GM21619 (cell line): Measurements from ENCODE around the gene FLRT2.

ENCODE experiments used
- ATAC-seq: cut with Tn5 transposase; IDR thresholded peaks from one replicate; pipeline ENCODE4 v1.9.1; 2021; ENCODE audit not compliant: unreplicated experiment

FLRT2 gene

DNA sequence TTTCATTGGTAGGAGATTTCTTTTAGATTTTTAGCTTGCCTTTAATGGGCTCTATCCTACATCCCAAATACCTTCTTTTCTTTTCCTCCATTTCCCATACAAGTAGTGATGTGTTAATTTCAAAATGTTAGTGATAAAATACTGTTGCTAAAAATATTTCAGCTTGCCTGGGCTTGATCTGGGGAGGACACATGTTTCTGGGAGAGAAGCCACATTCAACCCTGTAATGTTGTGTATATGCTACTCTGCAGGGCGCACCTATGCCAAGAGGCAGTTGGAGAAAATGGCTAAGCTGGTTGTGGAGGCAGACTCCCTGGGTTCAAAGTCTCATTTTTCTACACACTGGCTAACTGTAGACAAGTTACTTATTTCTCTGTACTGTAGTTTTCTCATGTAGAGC is 26.3 kb downstream of the FLRT2 start:
- no peak for ATAC-seq

DNA sequence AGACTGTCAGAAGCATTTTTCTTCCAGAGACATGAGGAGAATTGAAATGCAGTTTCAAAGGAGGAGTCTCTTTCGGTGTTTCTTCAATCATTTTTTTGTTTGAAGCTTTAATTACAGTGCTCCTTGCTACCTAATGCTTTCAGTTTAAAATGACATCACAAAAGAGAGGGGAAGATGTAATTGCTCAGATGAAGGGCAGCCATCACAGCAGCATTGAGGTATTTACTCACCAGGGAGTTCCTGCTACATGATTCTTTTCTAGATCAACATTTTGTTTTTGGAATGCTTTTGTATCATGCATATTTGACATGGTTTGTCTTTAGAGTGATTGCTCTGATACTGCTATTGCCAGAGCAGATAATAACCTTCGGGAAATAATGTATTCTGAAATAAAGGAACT is 28.6 kb downstream of the FLRT2 start:
- ATAC-seq = no peak

DNA sequence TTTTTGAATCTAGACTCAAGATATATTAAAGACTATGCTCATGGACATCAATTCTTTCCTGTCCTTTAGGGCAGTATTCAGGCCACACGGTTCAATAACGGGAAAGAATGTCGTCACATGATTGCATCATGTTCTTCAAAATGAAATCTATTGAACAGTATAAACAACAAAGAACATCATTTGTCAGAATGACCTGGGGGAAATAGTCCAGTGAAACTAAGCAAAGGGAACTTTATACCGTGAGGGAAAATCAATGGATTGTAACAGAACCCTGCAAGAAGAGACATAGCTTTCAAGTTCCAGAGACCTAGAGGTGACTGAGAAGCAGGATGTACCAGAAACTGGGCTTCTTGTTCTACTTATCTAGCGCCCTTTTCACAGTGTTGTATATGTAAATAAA is 32.7 kb downstream of the FLRT2 start:
- ATAC-seq = no peak

DNA sequence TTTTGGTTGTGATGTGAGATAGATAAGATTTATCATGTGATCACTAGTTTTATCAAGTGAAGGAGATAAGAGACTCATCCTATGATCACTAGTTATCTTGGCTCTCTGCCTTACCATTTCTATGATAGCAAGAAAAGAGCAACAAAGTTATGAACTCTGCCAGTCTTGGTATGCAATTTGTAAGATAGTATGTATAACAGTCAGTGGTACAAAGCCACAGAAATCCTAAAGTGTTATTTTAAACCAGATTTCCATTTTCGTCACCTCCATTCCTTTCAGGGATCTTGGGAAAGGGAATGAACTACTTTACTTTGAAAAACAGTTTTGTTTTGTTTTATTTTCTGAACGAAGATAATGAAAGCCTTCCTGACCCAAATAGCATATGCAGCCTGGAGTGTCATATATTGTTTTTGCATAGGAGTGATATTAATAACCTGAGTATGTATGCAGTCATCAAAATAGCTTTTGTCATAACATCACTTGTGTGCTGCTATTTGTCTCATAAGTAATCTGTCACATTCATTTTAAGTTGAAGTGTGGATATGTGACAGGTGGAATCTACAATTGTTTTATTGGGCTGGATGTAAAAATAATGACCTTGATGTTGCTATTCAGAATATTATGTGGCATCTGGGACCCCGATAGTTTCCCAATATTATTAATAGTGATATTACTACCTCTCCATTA is 35.0 kb downstream of the FLRT2 start:
- no peak for ATAC-seq

DNA sequence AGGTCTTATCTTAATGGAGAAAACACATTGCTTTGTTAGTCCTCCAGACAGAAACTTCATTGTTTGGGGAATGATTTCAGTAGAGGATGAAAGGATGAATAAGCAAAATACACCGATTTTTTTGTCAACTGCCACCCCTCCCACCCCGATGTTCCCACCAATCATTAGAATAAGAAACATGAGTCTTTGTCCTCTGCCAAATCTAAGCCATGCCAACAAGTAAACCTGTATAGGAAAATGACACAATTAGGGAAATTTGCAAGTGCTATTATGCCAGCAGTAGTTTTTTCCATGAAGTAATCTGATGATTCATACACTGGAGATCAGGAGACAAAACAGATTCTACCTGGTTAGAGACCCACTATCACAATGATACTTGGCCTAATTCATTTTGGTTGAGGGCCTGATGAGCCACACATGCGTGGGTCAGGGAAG is 35.9 kb downstream of the FLRT2 start:
- ATAC-seq = no peak

DNA sequence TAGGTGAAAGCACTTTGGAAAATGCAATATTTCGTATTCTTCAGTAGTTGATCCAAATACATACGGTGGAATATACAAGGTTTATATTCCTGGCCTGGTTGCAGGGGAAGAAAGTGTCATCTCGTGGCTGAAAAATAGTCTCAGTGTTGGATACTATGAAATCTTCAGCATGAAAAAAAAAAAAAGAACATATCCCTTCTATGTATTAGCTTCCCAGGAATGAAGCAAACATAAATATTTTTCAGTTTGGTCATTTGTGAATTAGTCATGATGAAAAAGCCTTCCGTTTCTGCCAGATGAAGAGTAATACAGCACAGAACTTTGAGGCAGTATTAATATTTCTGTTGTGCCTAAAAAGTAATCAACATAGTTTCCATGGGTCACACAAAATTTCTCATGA is 36.7 kb downstream of the FLRT2 start:
- no peak for ATAC-seq

DNA sequence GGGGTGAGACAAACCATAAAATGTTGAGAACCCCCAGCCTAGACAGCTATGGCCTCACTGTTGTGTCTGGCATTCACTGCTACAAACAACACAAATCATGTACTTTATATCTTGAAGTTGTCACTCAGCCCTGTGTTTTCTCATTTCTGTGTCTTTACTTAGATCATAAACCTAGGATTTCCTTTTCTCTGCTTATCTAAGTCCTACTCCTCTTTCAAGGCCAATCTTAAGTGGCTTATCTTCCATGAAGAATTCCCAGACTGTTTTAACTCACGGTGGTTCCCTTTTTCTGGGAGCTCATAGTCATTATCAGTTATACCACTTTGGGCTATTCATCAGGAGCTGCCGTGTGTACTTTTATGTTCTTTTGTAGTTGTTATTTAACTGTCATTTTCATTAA is 42.1 kb downstream of the FLRT2 start:
- ATAC-seq = no peak

DNA sequence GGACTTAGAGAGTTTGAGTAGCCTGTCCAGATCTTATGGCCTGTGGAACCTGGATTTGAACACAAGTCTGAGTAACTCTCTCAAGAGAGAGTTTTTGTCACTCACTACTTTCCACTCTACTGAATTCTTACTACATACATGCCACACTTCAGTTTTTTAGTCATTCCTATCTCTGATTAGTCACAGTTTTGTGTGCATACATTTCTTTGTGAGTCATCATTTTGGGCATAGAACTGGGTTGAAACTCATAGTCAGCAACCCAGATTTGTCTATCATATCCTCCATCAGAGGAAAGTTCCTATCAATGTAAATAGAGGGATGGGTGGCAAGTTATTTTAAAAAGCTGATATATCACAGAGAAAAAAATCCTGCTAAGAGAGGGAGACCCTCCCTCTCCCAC is 42.9 kb downstream of the FLRT2 start:
- ATAC-seq = no peak

DNA sequence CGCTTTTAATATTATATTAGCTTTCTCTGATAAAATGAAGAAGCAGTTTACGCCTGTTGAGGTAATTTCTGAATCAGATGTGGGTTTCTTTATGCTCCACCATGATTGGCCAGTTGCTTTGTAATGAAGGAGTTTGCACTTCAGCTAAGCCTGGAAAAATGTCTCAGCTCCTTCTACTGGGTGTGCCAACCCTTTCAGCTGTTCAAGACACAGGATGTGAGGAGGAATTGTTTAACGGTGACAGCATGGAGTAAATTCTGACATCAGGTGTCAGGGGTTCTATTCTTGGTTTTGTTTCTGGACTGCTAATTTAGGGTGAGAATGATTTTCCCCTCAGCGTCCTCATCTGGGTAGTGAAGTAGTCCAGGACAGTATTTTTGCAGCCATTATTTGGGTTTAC is 43.5 kb downstream of the FLRT2 start:
- ATAC-seq = no peak

DNA sequence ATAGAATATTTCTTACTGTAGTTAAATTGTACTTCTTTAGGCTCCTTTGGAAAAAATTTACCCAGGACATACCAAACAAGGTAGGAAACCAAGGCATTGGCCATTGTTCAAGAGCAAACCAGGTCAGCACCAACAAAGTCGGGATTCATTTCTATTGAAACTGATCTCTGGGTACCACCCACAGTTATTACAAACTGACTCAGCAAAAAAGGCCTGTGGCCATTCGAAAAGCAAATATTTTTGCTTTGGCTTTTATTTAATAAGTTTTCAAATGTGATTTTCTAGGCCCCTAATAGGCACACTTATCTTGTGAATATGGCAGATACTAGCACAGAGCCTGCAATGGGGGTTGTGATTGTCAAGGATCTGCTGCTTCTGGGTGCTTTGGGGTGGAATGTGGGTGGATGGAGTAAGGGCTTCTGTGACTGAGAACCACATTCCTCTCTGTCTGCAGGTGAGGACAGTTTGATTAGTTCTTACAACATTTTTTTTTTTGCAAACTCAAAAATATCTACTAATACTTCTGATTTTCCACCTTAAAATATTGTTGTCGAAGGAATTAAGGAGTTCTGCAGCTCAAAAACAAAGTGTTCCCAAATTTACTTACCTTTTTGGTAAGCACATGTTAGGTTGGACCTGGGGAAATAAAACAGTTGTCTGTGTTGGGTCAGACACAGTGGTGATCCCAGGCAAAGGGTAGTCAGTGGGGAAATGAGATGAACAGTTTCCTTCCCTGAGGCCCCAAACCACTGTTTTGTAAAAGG is 45.1 kb downstream of the FLRT2 start:
- no peak for ATAC-seq

DNA sequence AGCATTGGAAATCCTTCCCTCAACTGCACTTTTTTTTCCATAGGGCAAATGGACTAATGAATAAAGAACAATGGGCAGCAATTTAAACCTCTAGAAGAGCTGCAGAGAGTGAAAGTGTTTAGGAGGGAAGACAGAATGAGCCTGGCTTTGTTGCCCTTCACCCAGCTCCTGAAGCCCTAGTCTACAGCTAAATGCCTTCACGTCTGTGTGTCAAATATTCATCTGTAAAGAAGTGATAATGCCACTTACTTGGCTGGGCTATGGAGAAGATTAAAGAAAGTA is 45.6 kb downstream of the FLRT2 start:
- ATAC-seq = no peak

DNA sequence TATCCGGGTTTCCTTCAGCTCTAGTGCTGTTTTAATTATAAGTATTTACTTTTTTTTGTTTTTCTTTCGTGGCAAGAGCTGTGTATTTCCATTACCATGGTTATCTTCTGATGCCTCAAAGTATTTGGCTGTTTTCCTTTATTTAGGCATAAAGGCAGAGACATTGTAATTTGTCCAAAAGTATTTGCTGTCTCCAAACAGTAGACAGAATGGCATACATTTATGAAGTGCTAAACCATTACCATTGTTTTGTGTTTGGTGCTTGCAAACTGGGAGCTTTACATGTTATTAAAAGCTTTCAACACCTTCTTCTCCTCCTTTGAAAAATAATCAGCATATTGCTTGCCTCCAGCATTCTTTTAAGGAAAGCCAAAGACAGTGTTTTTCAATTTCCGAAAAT is 46.3 kb downstream of the FLRT2 start:
- no peak for ATAC-seq

DNA sequence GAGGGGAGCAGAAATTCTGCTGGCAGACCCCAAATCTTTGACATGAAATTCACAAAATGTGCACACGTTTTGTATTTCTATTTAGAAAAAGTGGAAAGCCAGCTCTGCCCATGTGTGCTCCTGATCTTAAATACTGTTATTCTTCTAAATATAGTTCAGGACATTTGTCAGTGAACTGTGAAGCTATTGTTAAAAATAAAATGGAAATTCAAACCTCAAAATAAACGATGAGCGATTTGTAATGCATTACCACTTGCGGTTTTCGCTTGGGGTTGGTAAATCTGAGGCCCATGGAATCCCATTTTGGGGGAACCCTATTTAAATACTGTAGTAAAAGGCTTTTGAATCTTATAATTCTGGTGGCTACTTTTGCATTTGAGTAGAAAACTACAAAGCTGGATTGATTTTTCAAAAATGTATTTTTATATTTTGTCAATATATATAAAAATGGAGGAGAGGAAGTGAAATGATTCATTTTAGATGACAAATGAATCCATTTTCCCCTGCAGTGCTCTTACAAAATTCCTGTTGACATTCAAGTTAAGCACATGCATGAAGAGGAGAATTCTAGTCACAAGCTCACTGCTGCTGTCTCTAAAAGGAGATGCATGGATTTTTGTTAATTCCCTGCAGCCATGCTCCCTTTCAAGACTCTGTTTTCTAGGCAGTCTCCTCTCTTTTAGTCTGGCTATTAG is 47.1 kb downstream of the FLRT2 start:
- ATAC-seq = no peak

DNA sequence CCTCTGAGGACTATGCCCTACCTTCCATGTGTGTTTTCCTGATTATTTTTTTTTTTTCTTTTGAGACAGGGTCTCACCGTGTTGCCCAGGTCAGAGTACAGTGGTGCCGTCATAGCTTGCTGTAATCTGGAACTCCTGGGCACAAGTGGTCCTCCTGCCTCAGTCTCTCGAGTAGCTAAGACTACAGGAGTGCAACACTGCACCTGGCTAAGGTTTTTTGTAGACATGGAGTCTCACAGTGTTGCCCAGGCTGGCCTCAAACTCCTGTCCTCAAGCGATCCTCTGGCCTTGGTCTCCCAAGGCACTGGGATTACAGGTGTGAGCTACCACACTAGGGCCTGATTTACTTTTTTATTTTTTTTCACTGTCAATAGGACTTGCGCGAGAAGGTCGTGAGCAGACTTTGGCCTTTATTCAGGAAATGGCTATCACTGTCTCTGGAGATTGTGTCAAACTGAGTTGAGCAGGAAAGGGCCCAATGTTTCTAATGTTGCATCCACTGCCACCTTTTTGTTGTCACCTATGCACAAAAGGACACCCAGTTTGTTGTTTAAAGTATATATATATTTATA is 47.7 kb downstream of the FLRT2 start:
- ATAC-seq = no peak

DNA sequence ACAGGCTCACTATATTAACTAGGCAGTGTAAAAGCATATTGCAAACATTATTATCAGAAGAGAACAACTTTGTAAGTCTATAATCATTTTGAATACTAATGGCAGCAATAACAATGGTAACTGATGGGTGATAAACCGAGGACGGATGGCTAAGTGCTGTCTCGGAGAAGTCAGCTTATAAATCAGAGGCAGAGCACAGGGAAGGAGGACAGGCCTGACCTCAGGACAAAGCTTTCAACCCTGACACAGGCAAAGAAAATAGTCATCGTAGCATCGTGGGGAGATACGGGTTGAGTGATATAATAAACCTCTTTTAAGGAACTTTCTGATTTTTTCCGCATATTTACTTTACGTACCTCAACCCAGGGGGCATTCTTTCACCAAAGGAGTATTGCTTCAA is 48.4 kb downstream of the FLRT2 start:
- no peak for ATAC-seq

DNA sequence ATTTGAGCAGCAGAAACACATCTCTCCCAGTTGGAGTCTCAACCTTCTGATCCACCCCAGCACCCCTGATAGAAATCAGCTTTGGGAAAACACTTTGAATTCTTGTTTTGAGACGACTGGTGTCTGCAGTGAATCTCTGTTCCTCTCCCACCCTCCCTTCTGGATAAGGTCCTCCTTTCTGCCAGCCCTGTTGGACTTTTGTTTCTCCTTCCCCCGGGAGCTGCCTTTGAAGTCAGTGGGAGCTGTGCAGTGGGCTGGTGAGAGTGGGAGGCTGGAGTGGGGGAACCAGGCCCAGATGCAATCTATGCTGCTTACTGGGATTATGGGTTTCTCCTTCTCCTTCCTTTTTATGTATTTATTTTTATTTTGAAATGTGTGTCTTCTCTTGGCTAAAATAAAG is 49.0 kb downstream of the FLRT2 start:
- ATAC-seq = no peak

DNA sequence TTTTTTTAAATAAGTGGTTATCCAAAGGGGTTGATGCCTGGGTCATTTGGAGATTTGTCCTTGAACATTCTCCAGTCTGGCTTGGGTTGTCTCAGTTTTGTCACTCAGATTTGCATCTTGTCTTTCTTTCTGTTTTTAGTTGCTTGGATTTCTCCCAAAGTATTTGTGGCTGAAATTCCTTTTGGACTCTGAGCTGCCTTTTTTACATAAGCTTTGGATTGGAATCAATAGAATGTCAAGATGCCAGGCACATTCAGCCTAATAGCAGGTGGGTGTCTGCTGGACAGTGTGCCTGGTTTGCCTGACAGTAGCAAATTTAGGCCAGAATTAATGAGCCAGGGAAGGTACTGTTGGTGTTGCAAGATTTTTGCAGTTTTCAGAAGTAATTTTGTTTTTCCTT is 50.0 kb downstream of the FLRT2 start:
- no peak for ATAC-seq

DNA sequence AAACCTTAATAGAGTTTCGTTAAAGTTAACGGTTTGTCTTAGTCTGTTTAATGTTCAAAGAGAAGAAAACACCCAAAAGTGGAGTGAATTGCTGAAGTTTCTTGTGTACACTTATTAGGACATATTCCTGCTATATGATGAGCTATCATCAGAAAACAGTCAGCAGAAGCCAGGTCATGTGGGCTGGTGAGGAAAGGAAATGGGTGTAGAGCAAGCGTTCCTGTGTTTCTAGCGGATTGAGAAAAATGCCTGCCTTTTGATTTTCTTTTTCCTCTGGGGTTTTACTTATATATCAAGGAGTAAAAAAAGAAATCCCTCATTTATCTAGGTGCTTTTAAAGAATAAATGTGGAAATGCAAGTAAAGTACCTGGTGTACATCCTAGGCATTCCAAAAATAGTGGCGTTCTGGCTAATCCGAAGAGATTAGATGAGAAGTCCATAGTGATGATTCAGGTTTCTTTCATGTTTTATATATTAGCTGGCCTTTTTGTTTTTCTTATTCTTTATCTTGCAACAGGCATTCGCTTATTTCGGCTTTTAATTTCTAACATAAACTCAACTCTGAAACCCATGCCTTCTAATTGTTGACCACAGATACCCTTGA is 50.7 kb downstream of the FLRT2 start:
- no peak for ATAC-seq

DNA sequence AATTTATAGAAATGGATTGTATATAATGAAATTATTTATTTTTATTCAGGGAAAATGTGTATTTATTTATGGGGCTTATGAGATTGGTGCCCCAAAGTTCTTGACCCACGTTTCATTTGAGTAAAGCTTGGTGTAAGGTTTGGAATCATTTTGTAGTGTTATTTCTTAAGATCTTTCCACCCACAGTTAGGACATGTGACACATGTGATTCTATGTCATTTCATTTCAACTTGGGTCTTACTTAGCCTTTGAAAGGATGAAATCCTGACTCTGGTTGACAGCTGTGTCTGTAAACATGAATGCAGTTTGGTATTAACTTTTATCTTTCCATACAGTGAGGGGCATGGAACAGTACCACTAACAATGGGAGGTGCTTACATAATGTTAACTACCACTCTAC is 51.7 kb downstream of the FLRT2 start:
- ATAC-seq = no peak

DNA sequence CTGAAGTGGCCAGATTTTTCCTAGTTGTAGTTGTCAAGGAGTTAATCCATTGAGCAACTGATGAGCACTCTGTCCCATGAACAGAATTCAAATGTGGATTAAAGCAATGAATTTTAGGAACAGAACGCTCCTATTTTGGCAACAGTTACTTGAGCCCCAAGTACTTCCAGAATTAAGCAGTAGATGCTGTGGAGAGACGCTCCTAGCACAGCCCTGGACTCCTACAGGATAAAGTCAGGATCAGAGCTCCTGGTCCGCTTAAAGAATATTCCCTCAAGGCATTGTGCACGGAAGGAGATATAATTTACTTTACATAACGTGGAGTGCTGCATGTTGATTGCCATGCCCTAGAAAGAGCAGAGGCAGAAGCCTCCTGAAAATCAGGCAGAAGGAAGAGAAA is 53.4 kb downstream of the FLRT2 start:
- ATAC-seq = no peak

DNA sequence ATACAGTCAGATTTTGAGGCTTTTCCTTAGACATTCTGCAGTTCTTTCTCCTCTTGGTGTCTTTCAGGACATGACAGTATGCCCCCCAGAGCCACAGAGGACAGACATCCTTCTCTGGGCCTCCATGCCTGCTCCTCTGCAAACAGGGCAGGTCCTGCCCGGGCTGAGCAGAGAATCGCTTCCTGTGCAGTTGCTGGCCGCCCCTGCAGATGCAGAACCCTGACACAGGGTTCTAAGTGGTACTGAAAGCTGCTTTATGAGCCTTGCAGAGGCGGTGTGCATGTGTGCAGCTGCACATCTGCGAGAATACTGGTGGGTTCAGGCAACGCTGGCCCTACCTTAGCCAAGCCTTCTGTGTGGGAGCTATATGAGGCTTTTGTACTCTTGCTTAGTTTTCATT is 54.5 kb downstream of the FLRT2 start:
- no peak for ATAC-seq
